HL-60 (cell line): Measurements from ENCODE around the gene SHC3.

ENCODE experiments used
- DNase-seq, 2 experiments: peaks; one replicate each; pipeline ENCODE4 v3.0.0-alpha.2; 2010 to 2020; ENCODE audit warnings: low read depth in 1 of 2, low spot score in 1 of 2
- H3K27ac ChIP-seq: fragments of 250-450 bp; sonication (Bioruptor Pico); replicated peaks from 2 replicates; pipeline ENCODE4 v1.5.1; 2020; ENCODE audit warnings: mild to moderate bottlenecking, moderate library complexity
- H3K27me3 ChIP-seq: fragments of 250-450 bp; sonication (Bioruptor Pico); 2 replicates; pipeline ENCODE4 v1.5.1; 2021; ENCODE audit warnings: mild to moderate bottlenecking, moderate library complexity; ENCODE audit not compliant: insufficient read depth, poor library complexity, severe bottlenecking
- H3K4me3 ChIP-seq: replicated peaks from 2 replicates; pipeline ENCODE4 v1.5.1; 2011; ENCODE audit warnings: mild to moderate bottlenecking, control low read depth, low read length; ENCODE audit not compliant: insufficient read depth
- GABPA ChIP-seq: IDR thresholded peaks from 2 replicates; pipeline ENCODE4 v1.6.1; 2012; ENCODE audit warnings: low read depth
- POLR2AphosphoS5 ChIP-seq: IDR thresholded peaks from 2 replicates; pipeline ENCODE4 v1.6.1; 2012; ENCODE audit warnings: low read depth
- SPI1 ChIP-seq: IDR thresholded peaks from 2 replicates; pipeline ENCODE4 v1.6.1; 2012; ENCODE audit warnings: low read depth, mild to moderate bottlenecking, borderline replicate concordance
- TF ChIP-seq, protein P1 (sequence below): IDR thresholded peaks from one replicate; pipeline ENCODE4 v1.5.1; 2011; ENCODE audit warnings: low read length, control low read depth, inconsistent platforms; ENCODE audit not compliant: insufficient read depth
- TF ChIP-seq, protein P2 (sequence below): IDR thresholded peaks from 2 replicates; pipeline ENCODE4 v1.6.1; 2012; ENCODE audit warnings: low read depth; ENCODE audit not compliant: insufficient replicate concordance

SHC3 gene

DNA sequence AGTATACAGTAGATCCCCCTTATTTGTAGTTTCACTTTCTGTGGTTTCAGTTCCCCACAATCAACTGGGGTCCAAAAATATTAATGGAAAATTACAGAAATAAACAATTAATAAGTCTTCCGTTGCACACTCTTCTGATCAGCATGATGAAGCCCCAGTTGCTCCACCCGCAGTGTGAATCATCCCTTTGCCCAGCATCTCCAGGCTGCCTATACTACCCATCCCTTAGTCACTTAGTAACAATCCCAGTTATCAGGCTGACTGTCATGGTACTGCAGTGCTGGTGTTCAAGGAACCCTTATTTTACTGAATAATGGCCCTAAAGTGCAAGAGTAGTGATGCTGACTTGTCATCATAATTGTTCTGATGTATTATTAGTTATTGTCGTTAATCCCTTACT lies 28.9 kb downstream of the SHC3 start:
- Histone ChIP-seq H3K27me3 (no peaks in the 10 kb centered on the region), H3K27ac (no peak overlapping the region)

DNA sequence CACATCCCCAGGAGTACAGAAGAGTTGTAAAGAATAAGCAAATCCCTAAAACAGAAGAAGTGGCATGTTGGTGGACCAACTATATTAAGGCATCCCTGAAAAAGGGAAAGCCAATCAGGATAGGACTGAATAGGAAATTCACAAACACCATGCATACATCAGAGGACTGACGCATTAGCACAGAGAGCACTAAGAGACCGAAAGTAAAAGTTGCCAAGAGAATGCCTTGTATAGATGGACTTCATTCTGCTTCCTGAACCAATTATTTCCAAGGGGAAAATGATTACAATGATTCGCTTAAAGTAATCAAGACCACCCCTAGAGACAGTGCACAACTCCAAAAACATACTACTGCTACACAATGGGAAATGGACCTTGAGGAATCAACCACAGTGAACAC lies 33.5 kb downstream of the SHC3 start:
- TF ChIP-seq SPI1 (no peak), POLR2AphosphoS5 (no peak)
- TF ChIP-seq, protein P1, sequence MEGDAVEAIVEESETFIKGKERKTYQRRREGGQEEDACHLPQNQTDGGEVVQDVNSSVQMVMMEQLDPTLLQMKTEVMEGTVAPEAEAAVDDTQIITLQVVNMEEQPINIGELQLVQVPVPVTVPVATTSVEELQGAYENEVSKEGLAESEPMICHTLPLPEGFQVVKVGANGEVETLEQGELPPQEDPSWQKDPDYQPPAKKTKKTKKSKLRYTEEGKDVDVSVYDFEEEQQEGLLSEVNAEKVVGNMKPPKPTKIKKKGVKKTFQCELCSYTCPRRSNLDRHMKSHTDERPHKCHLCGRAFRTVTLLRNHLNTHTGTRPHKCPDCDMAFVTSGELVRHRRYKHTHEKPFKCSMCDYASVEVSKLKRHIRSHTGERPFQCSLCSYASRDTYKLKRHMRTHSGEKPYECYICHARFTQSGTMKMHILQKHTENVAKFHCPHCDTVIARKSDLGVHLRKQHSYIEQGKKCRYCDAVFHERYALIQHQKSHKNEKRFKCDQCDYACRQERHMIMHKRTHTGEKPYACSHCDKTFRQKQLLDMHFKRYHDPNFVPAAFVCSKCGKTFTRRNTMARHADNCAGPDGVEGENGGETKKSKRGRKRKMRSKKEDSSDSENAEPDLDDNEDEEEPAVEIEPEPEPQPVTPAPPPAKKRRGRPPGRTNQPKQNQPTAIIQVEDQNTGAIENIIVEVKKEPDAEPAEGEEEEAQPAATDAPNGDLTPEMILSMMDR = no peak
- no peak overlapping the region for H3K27ac ChIP-seq
- H3K27me3 ChIP-seq = no peaks in the 10 kb centered on the region

More for the DNA sequence above, 28.9 kb downstream of the SHC3 start:
- H3K4me3 ChIP-seq = no peak overlapping the region
- no peak for TF ChIP-seq SPI1
- TF ChIP-seq GABPA = no peak
- no peak for TF ChIP-seq POLR2AphosphoS5
- TF ChIP-seq, protein P1 = no peak
- TF ChIP-seq, protein P2, sequence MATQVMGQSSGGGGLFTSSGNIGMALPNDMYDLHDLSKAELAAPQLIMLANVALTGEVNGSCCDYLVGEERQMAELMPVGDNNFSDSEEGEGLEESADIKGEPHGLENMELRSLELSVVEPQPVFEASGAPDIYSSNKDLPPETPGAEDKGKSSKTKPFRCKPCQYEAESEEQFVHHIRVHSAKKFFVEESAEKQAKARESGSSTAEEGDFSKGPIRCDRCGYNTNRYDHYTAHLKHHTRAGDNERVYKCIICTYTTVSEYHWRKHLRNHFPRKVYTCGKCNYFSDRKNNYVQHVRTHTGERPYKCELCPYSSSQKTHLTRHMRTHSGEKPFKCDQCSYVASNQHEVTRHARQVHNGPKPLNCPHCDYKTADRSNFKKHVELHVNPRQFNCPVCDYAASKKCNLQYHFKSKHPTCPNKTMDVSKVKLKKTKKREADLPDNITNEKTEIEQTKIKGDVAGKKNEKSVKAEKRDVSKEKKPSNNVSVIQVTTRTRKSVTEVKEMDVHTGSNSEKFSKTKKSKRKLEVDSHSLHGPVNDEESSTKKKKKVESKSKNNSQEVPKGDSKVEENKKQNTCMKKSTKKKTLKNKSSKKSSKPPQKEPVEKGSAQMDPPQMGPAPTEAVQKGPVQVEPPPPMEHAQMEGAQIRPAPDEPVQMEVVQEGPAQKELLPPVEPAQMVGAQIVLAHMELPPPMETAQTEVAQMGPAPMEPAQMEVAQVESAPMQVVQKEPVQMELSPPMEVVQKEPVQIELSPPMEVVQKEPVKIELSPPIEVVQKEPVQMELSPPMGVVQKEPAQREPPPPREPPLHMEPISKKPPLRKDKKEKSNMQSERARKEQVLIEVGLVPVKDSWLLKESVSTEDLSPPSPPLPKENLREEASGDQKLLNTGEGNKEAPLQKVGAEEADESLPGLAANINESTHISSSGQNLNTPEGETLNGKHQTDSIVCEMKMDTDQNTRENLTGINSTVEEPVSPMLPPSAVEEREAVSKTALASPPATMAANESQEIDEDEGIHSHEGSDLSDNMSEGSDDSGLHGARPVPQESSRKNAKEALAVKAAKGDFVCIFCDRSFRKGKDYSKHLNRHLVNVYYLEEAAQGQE = no peak
- no peak for DNase-seq

DNA sequence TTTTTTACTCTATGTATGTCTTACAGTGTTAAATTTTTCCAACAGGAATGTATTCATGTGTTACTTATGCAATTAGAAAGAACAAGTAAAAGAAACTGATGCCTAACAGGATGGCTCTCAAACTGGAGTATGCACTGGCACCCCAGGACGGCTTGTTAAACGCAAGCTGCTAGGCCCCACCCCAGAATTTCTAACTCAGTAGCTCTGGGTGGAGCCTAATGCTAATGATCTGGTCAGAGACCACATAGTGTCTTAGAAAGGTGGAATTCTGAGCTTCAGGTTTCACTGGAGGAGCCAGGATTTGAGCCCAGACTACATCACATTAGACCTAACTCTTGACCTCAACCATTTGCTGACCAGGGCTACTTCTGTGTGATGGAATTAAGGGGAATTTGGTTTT lies 34.4 kb downstream of the SHC3 start:
- Histone ChIP-seq H3K4me3 (no peak overlapping the region), H3K27ac (no peak overlapping the region), H3K27me3 (no peaks in the 10 kb centered on the region)
- TF ChIP-seq POLR2AphosphoS5 = no peak
- TF ChIP-seq, protein P1 = no peak
- no peak for TF ChIP-seq SPI1
- TF ChIP-seq GABPA = no peak
- TF ChIP-seq, protein P2 = no peak
- no peak for DNase-seq

More for the DNA sequence above, 33.5 kb downstream of the SHC3 start:
- no peak overlapping the region for H3K4me3 ChIP-seq
- no peak for DNase-seq

DNA sequence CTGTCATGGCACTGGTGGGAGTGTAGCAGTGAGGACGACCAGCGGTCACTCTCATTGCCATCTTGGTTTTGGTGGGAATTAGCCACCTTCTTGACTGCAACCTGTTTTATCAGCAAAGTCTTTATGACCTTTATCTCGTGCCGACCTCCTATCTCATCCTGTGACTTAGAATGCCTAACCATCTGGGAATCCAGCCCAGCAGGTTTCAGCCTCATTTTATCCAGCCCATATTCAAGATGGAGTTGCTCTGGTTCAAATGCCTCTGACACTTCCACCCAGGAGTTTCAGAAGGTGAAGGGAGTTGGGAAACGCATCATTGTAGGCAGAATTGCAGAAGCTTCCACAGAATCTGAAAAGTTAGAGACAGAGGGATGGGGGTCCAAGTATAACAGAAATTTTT lies 35.4 kb downstream of the SHC3 start:
- Histone ChIP-seq H3K4me3 (no peak overlapping the region), H3K27me3 (no peaks in the 10 kb centered on the region), H3K27ac (no peak overlapping the region)
- TF ChIP-seq GABPA = no peak
- TF ChIP-seq, protein P2 = no peak
- TF ChIP-seq, protein P1 = no peak
- no peak for TF ChIP-seq SPI1
- DNase-seq = no peak
